ENCODE results near the gene PCDH8. TPM values are rescaled to one million over a fixed set of nuclear protein-coding genes. Genes with fewer than 3 reads are reported as not detected.

PCDH8 gene
- polyA plus RNA-seq, 1 of the 3 experiments (the other 2 are of a cell fraction) = not detected

GRCh38 chr13:52885141-52885540 is 36.7 kb upstream of the PCDH8 start (continued):
- no peak for TF ChIP-seq PBX3 (IDR thresholded peaks at IDR 0.05)
- TF ChIP-seq POLR2AphosphoS5 (IDR thresholded peaks at IDR 0.05; ENCODE audit: low read depth, low read length) = no peak

GRCh38 chr13:52884429-52885010 is 36.1 kb upstream of the PCDH8 start:
- no peak overlapping the region for H2AFZ ChIP-seq (ENCODE audit: low read depth)
- no peak for DNase-seq
- H4K20me1 ChIP-seq (ENCODE audit: insufficient read depth) = no peaks in the 10 kb centered on the region
- H3K9me2 ChIP-seq = no peaks in the 10 kb centered on the region
- no peaks in the 10 kb centered on the region for H3K9me3 ChIP-seq
- no peak overlapping the region for H3K4me3 ChIP-seq (ENCODE audit: low read depth in 2 of 2, low read length in 1 of 2)
- CTCF ChIA-PET = interaction anchor here (0.6 to 0.9 kb wide), 2 partner anchors 13 to 36 kb away, joined by 3 read pairs; partner anchors contain the start of gene PCDH8
- H3K4me2 ChIP-seq = no peak overlapping the region
- no peaks in the 10 kb centered on the region for H3K36me3 ChIP-seq (replicated peaks in 1 of 2; ENCODE audit: control insufficient read depth in 1 of 2, insufficient read depth in 2 of 2, low read length in 1 of 2)
- WGBS (ENCODE audit: low lambda C conversion rate) = 50% methylated on average over 7 of the region's 7 CpGs
- no peak for TF ChIP-seq TAF1 (IDR thresholded peaks at IDR 0.05; ENCODE audit: borderline replicate concordance, low read depth, low read length)
- TF ChIP-seq TCF12 (IDR thresholded peaks at IDR 0.05) = no peak
- no peak for TF ChIP-seq EP300 (IDR thresholded peaks at IDR 0.05; ENCODE audit: borderline replicate concordance in 1 of 2, low read depth in 1 of 2, low read length in 1 of 2)
- no peak for TF ChIP-seq ZBTB33 (IDR thresholded peaks at IDR 0.05; ENCODE audit: borderline replicate concordance, low read depth)
- no peak for TF ChIP-seq USF2 (IDR thresholded peaks at IDR 0.05; ENCODE audit: borderline replicate concordance, low read depth, low read length)
- no peak for TF ChIP-seq PBX3 (IDR thresholded peaks at IDR 0.05)
- no peak for TF ChIP-seq MAX (IDR thresholded peaks at IDR 0.05; ENCODE audit: low read depth)
- TF ChIP-seq POLR2AphosphoS5 (IDR thresholded peaks at IDR 0.05; ENCODE audit: low read depth, low read length) = no peak
- no peak for TF ChIP-seq EZH2phosphoT487 (IDR thresholded peaks at IDR 0.05; ENCODE audit: borderline replicate concordance, low read depth)
- POLR2A ChIA-PET = no interaction called here
- H3K27ac ChIP-seq (ENCODE audit: low read depth in 2 of 2, low read length in 1 of 2) = no peak overlapping the region
- H3F3A ChIP-seq (replicated peaks; ENCODE audit: insufficient read depth) = no peaks in the 10 kb centered on the region
- no peaks in the 10 kb centered on the region for H3K79me2 ChIP-seq (ENCODE audit: insufficient read depth)
- H3K4me1 ChIP-seq (ENCODE audit: control insufficient read depth in 1 of 2, insufficient read depth in 2 of 2, low read depth in 1 of 2, low read length in 1 of 2) = no peaks in the 10 kb centered on the region
- H3K9ac ChIP-seq = no peak overlapping the region
- no peaks in the 10 kb centered on the region for H3K27me3 ChIP-seq (ENCODE audit: insufficient read depth)

Measured in SK-N-SH (cell line).